RWPE1 (cell line): ENCODE measurements around the gene FCGBP.
"Not testable (repeated sequence)": the region's sequence is repeated elsewhere in the genome, so short reads cannot be mapped to it uniquely, and the experiment has no call there.

ENCODE experiments used
- CTCF ChIA-PET: fragments of 350-600 bp; sonication (Branson Sonifier 250); formaldehyde crosslinking; extraction: SDS; loops from one replicate; lab custom pipeline; 2021; lab: Yijun Ruan, JAX
- POLR2A ChIA-PET: fragments of 400-600 bp; formaldehyde crosslinking; extraction: SDS; loops from one replicate; lab custom pipeline; 2020; ENCODE audit warnings: antibody characterized with exemption; ENCODE audit not compliant: low non-redundant PET; lab: Yijun Ruan, JAX
- DNase-seq: peaks from one replicate; pipeline ENCODE4 v3.0.0; 2012; ENCODE audit warnings: low spot score
- H3K27ac ChIP-seq: fragments of 450-650 bp; 2 replicates; pipeline ENCODE4 v1.5.1; 2017
- CTCF ChIP-seq: fragments of 450-650 bp; conservative IDR thresholded peaks from 2 replicates; pipeline ENCODE4 v1.5.1; 2017; ENCODE audit warnings: low read depth, mild to moderate bottlenecking

Gene FCGBP

GRCh38 chr19:39966617-39967016 is 32.2 kb upstream of the FCGBP start:
- no peak overlapping the region for H3K27ac ChIP-seq
- no peak for DNase-seq
- CTCF ChIA-PET: interaction anchor here (0.7 kb wide), 1 partner anchor 36 kb away, joined by 4 read pairs; no protein-coding TSS in a partner anchor
- POLR2A ChIA-PET: no interaction called here
- TF ChIP-seq CTCF: no peak

- TF ChIP-seq CTCF: no peak
- POLR2A ChIA-PET: no interaction called here
- no peak overlapping the region for H3K27ac ChIP-seq
- no peak for DNase-seq
- CTCF ChIA-PET: no interaction called here
These were observed 29.5 kb upstream of the FCGBP start for GRCh38 chr19:39963898-39964297.

- POLR2A ChIA-PET, H3K27ac ChIP-seq, CTCF ChIA-PET, DNase-seq: not testable (repeated sequence)
These were observed 25.0 kb upstream of the FCGBP start for GRCh38 chr19:39959407-39959806.

GRCh38 chr19:39958942-39959341 is 24.5 kb upstream of the FCGBP start:
- DNase-seq, CTCF ChIA-PET, POLR2A ChIA-PET, H3K27ac ChIP-seq: not testable (repeated sequence)

GRCh38 chr19:39957886-39958285 is 23.5 kb upstream of the FCGBP start:
- POLR2A ChIA-PET, DNase-seq, CTCF ChIA-PET, H3K27ac ChIP-seq: not testable (repeated sequence)

- ChIA-PET CTCF (no interaction called here), POLR2A (no interaction called here)
- DNase-seq: no peak
- no peak overlapping the region for H3K27ac ChIP-seq
- TF ChIP-seq CTCF: no peak
These were observed 19.5 kb upstream of the FCGBP start for GRCh38 chr19:39953915-39954314.

- no peak overlapping the region for H3K27ac ChIP-seq
- no peak for TF ChIP-seq CTCF
- DNase-seq: peak; percentile 20
- POLR2A ChIA-PET: no interaction called here
- CTCF ChIA-PET: no interaction called here
These were observed 17.3 kb upstream of the FCGBP start for GRCh38 chr19:39951686-39952085.

- TF ChIP-seq CTCF: no peak
- POLR2A ChIA-PET: no interaction called here
- H3K27ac ChIP-seq: no peak overlapping the region
- CTCF ChIA-PET: no interaction called here
- DNase-seq: no peak
These were observed 16.7 kb upstream of the FCGBP start for GRCh38 chr19:39951065-39951650.
